Neuronal stem cell (in vitro differentiated cells): ENCODE data around the gene CPAMD8.

Experiments used
- DNase-seq: peaks from one replicate; pipeline ENCODE4 v3.0.0-alpha.2; 2013; ENCODE audit warnings: low spot score
- H2AFZ ChIP-seq: one replicate; pipeline ENCODE4 v1.6.1; 2013; ENCODE audit warnings: mild to moderate bottlenecking, low read length, inconsistent platforms
- H2AK5ac ChIP-seq: 2 replicates; pipeline ENCODE4 v1.6.1; 2013; ENCODE audit warnings: low read depth, mild to moderate bottlenecking, inconsistent platforms, low read length, moderate library complexity, mixed read lengths
- H2BK120ac ChIP-seq: 2 replicates; pipeline ENCODE4 v1.6.1; 2013; ENCODE audit warnings: low read depth, mild to moderate bottlenecking, inconsistent platforms, low read length, moderate library complexity, mixed read lengths
- H2BK12ac ChIP-seq: one replicate; pipeline ENCODE4 v1.6.1; 2013; ENCODE audit warnings: low read length, inconsistent platforms
- H2BK15ac ChIP-seq: 2 replicates; pipeline ENCODE4 v1.6.1; 2013; ENCODE audit warnings: mild to moderate bottlenecking, low read length, inconsistent platforms, mixed read lengths
- H2BK5ac ChIP-seq: one replicate; pipeline ENCODE4 v1.6.1; 2013; ENCODE audit warnings: inconsistent platforms, mild to moderate bottlenecking, low read length, moderate library complexity
- H3K14ac ChIP-seq: one replicate; pipeline ENCODE4 v1.6.1; 2013; ENCODE audit warnings: low read length, inconsistent platforms
- H3K18ac ChIP-seq: 2 replicates; pipeline ENCODE4 v1.6.1; 2013; ENCODE audit warnings: low read length, inconsistent platforms
- H3K23ac ChIP-seq: 2 replicates; pipeline ENCODE4 v1.6.1; 2013; ENCODE audit warnings: low read depth, mild to moderate bottlenecking, mixed read lengths, low read length, inconsistent platforms; ENCODE audit not compliant: poor library complexity
- H3K27ac ChIP-seq: replicated peaks from 3 replicates; pipeline ENCODE4 v1.5.1; 2013; ENCODE audit warnings: low read length, inconsistent platforms
- H3K27me3 ChIP-seq, 3 experiments: 2 replicates each; pipeline ENCODE4 v1.6.1; 2013; ENCODE audit warnings: low read length in 3 of 3, mild to moderate bottlenecking in 2 of 3, inconsistent platforms in 1 of 3, low read depth in 1 of 3, mixed read lengths in 1 of 3, moderate library complexity in 1 of 3; ENCODE audit not compliant: control insufficient read depth in 3 of 3, insufficient read depth in 3 of 3
- H3K36me3 ChIP-seq, 2 donors: replicated peaks in 1 of 2; 2 replicates each; pipeline ENCODE4 v1.6.1; 2013; ENCODE audit warnings: low read length in 2 of 2; ENCODE audit not compliant: control insufficient read depth in 2 of 2, insufficient read depth in 2 of 2
- H3K4ac ChIP-seq: 2 replicates; pipeline ENCODE4 v1.6.1; 2013; ENCODE audit warnings: inconsistent platforms, mild to moderate bottlenecking, low read length, moderate library complexity
- H3K4me1 ChIP-seq, 2 donors: 1 replicate in 1 of 2; 2 replicates in 1 of 2; pipeline ENCODE4 v1.6.1; 2013; ENCODE audit warnings: low read length in 2 of 2, low read depth in 1 of 2; ENCODE audit not compliant: control insufficient read depth in 2 of 2, insufficient read depth in 1 of 2
- H3K4me2 ChIP-seq: one replicate; pipeline ENCODE4 v1.6.1; 2013; ENCODE audit warnings: mild to moderate bottlenecking, low read length, inconsistent platforms; ENCODE audit not compliant: insufficient read depth, poor library complexity, severe bottlenecking
- H3K4me3 ChIP-seq, 2 donors: 2 replicates each; pipeline ENCODE4 v1.5.1; 2013; ENCODE audit warnings: low read length in 2 of 2, mild to moderate bottlenecking in 2 of 2, inconsistent platforms in 1 of 2, moderate library complexity in 1 of 2
- H3K79me1 ChIP-seq: one replicate; pipeline ENCODE4 v1.6.1; 2013; ENCODE audit warnings: low read depth, mild to moderate bottlenecking, inconsistent platforms, low read length, moderate library complexity
- H3K9ac ChIP-seq: one replicate; pipeline ENCODE4 v1.6.1; 2013; ENCODE audit warnings: mild to moderate bottlenecking, low read depth, low read length, inconsistent platforms; ENCODE audit not compliant: poor library complexity
- H3K9me3 ChIP-seq, 2 donors: replicated peaks in 1 of 2; 2 replicates each; pipeline versions ENCODE3 to v1.6.1; 2013; ENCODE audit warnings: low read length in 2 of 2, mild to moderate bottlenecking in 2 of 2, inconsistent platforms in 1 of 2, low read depth in 1 of 2, mixed read lengths in 1 of 2, moderate library complexity in 1 of 2; ENCODE audit not compliant: control insufficient read depth in 2 of 2, insufficient read depth in 1 of 2
- H4K8ac ChIP-seq: one replicate; pipeline ENCODE4 v1.6.1; 2013; ENCODE audit warnings: low read depth, mild to moderate bottlenecking, inconsistent platforms, low read length, moderate library complexity
- H4K91ac ChIP-seq: one replicate; pipeline ENCODE4 v1.6.1; 2013; ENCODE audit warnings: low read length, low read depth, mild to moderate bottlenecking, inconsistent platforms; ENCODE audit not compliant: poor library complexity
- whole genome bisulfite sequencing, 2 donors: extraction: QIAGEN DNeasy Blood & Tissue Kit; methylation state at CpG; one replicate each; pipeline ENCODE4 v1.1.7; 2013; ENCODE audit warnings: missing lambda C conversion rate in 2 of 2, mixed read lengths in 1 of 2; ENCODE audit not compliant: insufficient read length in 2 of 2, insufficient replicate concordance in 1 of 2; ENCODE audit errors: extremely low coverage in 2 of 2; 5-methylcytosine and 5-hydroxymethylcytosine counted together

Gene CPAMD8

DNA sequence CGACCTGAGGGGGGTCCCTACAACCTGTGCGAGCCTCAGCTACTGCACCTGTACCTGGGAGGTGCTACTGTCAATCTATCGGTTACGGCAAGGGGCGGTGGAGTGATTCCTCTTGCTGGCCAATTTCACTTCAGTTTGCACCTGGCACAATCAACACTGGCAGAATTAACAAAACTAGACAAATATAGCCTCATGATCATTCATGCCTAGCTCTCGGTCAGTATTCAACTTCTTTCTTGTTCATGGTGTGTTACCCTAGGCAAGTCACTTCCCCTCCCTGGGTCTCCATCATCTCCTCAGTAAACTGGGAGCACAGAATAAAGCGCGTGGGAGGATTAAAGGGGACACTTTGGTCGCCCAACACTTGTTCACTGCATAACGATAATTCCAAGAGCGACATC lies 48.0 kb upstream of the CPAMD8 start:
- Histone ChIP-seq H2BK120ac (no peak overlapping the region), H2BK15ac (no peak overlapping the region)

DNA sequence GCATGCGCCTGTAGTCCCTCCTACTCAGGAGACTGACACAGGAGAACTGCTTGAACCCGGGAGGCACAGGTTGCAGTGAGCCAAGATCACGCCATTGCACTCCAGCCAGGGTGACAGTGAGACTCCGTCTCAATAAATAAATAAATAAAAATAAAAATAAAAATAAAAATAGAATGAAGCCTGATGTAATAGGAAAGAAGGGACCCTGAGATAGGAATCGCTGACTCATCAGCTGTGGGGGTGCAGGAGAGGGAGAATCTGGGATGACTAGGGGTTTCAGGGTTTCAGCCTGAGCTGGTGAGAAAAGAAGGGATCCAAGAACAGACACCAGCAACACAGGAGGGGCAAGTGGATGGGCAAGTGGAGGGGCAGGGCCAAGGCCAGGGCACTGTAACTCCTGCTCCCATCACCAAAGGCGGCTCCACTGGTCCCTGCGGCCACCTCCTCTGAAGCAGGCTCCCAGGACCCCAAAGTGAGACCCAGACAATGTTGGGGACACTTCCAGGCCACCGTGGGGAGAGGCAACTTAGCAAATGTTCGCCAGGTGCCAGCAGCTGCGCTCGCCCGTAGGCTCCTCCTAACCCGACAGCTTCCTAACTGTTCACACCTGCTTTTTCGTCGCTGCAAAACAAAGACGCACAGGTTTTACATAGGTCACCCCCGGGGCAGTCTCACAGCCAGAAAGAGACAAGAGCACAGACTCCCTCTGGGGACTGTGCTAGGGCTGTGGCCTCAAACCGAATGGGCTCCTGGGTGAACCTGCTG lies 47.4 kb upstream of the CPAMD8 start:
- peaks cover 18 to 58% of the 10 kb centered on the region in 2 donors for H3K36me3 ChIP-seq
- peaks cover 17 to 21% of the 10 kb centered on the region in 2 donors for H3K4me1 ChIP-seq
- no peak overlapping the region for H2BK12ac ChIP-seq
- no peak overlapping the region for H3K14ac ChIP-seq
- peaks cover 17% of the 10 kb centered on the region for H3K79me1 ChIP-seq
- H2BK15ac ChIP-seq, result no peak overlapping the region
- peak overlapping the region; percentile 79 to 97 for H3K4me3 ChIP-seq
- H3K27me3 ChIP-seq, result peaks cover 0 to 4% (median 0%) of the 10 kb centered on the region in 3 experiments
- H2BK120ac ChIP-seq, result no peak overlapping the region
- WGBS, 2 donors, result no CpG with 5 or more reads among the region's 18 CpGs
- H3K18ac ChIP-seq, result no peak overlapping the region
- H4K8ac ChIP-seq, result no peak overlapping the region
- no peak overlapping the region for H2AK5ac ChIP-seq
- H3K23ac ChIP-seq, result no peak overlapping the region
- no peak for DNase-seq
- H3K27ac ChIP-seq, result no peak overlapping the region
- no peak overlapping the region for H3K4ac ChIP-seq
- H2AFZ ChIP-seq, result no peak overlapping the region
- H2BK5ac ChIP-seq, result no peak overlapping the region
- peaks cover 0 to under 1% of the 10 kb centered on the region in 2 donors for H3K9me3 ChIP-seq
- H3K9ac ChIP-seq, result peak overlapping the region; percentile 82
- no peak overlapping the region for H4K91ac ChIP-seq
- H3K4me2 ChIP-seq, result peak overlapping the region; percentile 58

More for the DNA sequence above, 48.0 kb upstream of the CPAMD8 start:
- Histone ChIP-seq H3K23ac (peak overlapping the region; percentile 13), H3K27me3 (peaks cover 0 to 4% (median 0%) of the 10 kb centered on the region in 3 experiments), H3K4ac (no peak overlapping the region), H2BK12ac (no peak overlapping the region), H3K9me3 (no peaks in the 10 kb centered on the region), H3K36me3 (peaks cover 16 to 52% of the 10 kb centered on the region in 2 donors), H3K9ac (peak overlapping the region; percentile 91), H3K4me1 (peaks cover 22 to 27% of the 10 kb centered on the region in 2 donors), H2BK5ac (no peak overlapping the region), H4K8ac (no peak overlapping the region), H2AFZ (peak overlapping the region; percentile 98), H2AK5ac (no peak overlapping the region), H4K91ac (no peak overlapping the region), H3K4me3 (peak overlapping the region; percentile 79 to 97), H3K4me2 (peak overlapping the region; percentile 58), H3K18ac (peak overlapping the region; percentile 99), H3K79me1 (peaks cover 14% of the 10 kb centered on the region), H3K27ac (no peak overlapping the region), H3K14ac (no peak overlapping the region)
- WGBS, 2 donors, result no CpG with 5 or more reads among the region's 11 CpGs
- DNase-seq, result no peak

DNA sequence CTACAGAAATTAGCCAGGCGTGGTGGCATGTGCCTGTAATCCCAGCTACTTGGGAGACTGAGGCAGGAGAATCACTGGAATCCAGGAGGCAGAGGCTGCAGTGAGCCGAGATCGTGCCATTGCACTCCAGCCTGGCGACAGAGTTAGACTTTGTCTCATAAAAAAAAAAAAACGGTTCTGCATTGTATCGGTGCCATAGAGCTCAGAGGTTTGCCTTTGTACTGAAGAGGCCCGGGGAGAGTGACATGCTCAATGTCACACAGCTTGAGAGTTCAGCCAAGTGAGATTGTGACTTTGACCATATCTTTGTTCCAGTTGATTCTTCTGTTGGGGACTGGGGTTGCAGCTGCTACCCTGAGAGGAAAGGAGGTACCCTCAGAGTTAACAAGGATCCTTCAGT lies 44.3 kb upstream of the CPAMD8 start:
- Histone ChIP-seq H3K4me3 (no peak overlapping the region), H2AFZ (no peak overlapping the region), H3K4me1 (peaks cover 11 to 14% of the 10 kb centered on the region in 2 donors), H3K9ac (no peak overlapping the region), H3K36me3 (peaks cover 30 to 73% of the 10 kb centered on the region in 2 donors), H4K91ac (no peak overlapping the region), H3K27me3 (no peaks in the 10 kb centered on the region), H3K18ac (no peak overlapping the region), H3K4me2 (no peak overlapping the region), H3K79me1 (peaks cover 14% of the 10 kb centered on the region), H3K4ac (no peak overlapping the region), H3K14ac (no peak overlapping the region), H2BK5ac (no peak overlapping the region), H2BK15ac (no peak overlapping the region), H3K27ac (no peak overlapping the region), H4K8ac (no peak overlapping the region), H3K9me3 (peaks cover 0 to 1% of the 10 kb centered on the region in 2 donors), H2BK120ac (no peak overlapping the region), H2AK5ac (no peak overlapping the region), H3K23ac (no peak overlapping the region), H2BK12ac (no peak overlapping the region)
- no peak for DNase-seq
- WGBS, 2 donors, result no CpG with 5 or more reads among the region's 7 CpGs

DNA sequence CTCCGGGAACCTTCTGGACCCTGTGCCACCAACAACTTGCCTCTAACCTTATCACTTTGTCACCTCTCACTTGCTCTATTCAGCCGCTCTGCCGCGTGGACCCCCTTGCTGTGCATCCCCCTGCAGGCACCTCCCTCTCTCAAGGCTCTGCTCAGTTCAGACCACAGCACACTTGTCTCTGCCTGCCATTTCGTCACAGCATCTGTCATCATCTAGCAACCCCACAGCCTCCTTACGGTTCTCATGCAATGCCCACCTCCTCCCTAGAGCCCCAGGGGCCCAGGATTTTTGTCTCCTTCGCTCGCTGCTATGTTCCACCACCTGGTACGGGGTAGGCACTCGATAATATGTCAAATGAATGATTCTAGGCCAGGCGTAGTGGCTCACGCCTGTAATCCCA lies 43.8 kb upstream of the CPAMD8 start:
- Histone ChIP-seq H3K36me3 (peaks cover 30 to 77% of the 10 kb centered on the region in 2 donors), H2BK120ac (no peak overlapping the region), H3K4me3 (no peak overlapping the region), H3K27me3 (no peaks in the 10 kb centered on the region), H3K79me1 (peaks cover 14% of the 10 kb centered on the region), H3K9me3 (peaks cover 0 to 1% of the 10 kb centered on the region in 2 donors), H4K91ac (peak overlapping the region; percentile 48), H2BK12ac (no peak overlapping the region), H2BK15ac (no peak overlapping the region), H3K4me1 (peaks cover 11 to 14% of the 10 kb centered on the region in 2 donors), H3K18ac (no peak overlapping the region), H3K27ac (no peak overlapping the region), H2AFZ (no peak overlapping the region), H3K4ac (no peak overlapping the region), H2BK5ac (no peak overlapping the region), H3K4me2 (no peak overlapping the region), H2AK5ac (no peak overlapping the region), H3K9ac (peak overlapping the region; percentile 80), H4K8ac (no peak overlapping the region), H3K14ac (no peak overlapping the region), H3K23ac (peak overlapping the region; percentile 8)
- no peak for DNase-seq
- WGBS, 2 donors, result no CpG with 5 or more reads among the region's 12 CpGs
